GM10266 (cell line): ENCODE results near the gene WNT5A.
"Not testable (repeated sequence)": the region's sequence is repeated elsewhere in the genome, so short reads cannot be mapped to it uniquely, and the experiment has no call there.

Experiments used
- DNase-seq: peaks from one replicate; pipeline ENCODE4 v3.0.0; 2012; ENCODE audit errors: extremely low spot score
- TF ChIP-seq, protein P1 (sequence below): IDR thresholded peaks from 2 replicates; pipeline ENCODE4 v1.5.1; 2012; ENCODE audit warnings: mild to moderate bottlenecking, low read depth; ENCODE audit not compliant: control insufficient read depth, insufficient read depth; ENCODE audit errors: missing control alignments

WNT5A gene

DNA sequence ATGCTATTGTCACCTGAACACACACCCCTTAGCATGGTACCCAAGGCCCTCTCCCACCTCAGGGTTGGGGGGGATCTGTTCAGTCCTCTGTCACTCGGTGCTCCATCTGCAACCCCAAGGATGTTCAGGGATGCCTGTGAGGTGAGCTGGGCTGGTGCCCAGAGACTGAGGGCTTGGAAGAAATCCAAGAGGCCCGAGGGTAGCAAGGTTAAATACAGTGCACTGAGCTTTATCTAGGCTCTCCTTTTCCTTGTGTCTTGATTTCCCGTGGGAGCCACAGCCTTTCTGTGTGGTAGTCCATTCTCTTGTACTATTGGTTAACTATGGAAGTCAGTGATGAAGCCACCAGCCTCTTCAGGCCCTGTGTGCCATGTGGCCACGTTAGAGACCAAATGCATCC lies 18.7 kb upstream of the WNT5A start:
- TF ChIP-seq, protein P1, sequence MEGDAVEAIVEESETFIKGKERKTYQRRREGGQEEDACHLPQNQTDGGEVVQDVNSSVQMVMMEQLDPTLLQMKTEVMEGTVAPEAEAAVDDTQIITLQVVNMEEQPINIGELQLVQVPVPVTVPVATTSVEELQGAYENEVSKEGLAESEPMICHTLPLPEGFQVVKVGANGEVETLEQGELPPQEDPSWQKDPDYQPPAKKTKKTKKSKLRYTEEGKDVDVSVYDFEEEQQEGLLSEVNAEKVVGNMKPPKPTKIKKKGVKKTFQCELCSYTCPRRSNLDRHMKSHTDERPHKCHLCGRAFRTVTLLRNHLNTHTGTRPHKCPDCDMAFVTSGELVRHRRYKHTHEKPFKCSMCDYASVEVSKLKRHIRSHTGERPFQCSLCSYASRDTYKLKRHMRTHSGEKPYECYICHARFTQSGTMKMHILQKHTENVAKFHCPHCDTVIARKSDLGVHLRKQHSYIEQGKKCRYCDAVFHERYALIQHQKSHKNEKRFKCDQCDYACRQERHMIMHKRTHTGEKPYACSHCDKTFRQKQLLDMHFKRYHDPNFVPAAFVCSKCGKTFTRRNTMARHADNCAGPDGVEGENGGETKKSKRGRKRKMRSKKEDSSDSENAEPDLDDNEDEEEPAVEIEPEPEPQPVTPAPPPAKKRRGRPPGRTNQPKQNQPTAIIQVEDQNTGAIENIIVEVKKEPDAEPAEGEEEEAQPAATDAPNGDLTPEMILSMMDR: no peak
- DNase-seq: no peak

DNA sequence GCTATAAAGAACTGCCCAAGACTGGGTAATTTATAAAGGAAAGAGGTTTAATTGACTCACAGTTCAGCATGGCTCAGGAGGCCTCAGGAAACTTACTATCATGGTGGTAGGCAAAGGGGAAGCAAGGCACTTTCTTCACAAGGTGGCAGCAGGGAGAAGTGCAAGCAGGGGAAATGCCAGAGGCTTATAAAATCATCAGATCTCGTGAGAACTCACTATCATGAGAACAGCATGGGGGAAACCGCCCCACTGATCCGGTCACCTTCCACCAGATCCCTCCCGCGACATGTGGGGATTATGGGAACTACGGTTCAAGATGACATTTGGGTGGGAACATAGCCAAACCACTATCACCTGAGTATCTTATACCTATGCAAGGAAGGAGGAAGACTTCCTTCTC lies 18.0 kb upstream of the WNT5A start:
- not testable (repeated sequence) for DNase-seq

DNA sequence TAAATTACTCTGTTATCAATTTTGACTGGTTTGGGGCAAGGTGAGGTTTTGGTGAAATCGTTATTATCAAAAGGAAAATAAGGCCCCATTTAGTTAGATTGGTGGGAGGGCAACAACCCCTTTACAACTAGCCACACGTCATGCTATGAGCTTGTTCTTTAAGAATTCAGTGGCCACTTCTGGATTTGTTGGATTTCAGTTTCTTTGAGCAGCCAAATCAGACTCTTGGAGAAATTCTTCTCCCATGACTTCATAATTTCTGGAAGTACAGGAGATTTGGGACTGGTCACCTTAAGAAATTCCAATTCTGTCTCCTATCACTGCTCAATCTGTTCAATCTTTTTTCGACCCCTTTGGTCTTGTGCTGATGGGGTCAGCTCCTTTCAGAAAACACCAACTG lies 14.8 kb upstream of the WNT5A start:
- DNase-seq: no peak

DNA sequence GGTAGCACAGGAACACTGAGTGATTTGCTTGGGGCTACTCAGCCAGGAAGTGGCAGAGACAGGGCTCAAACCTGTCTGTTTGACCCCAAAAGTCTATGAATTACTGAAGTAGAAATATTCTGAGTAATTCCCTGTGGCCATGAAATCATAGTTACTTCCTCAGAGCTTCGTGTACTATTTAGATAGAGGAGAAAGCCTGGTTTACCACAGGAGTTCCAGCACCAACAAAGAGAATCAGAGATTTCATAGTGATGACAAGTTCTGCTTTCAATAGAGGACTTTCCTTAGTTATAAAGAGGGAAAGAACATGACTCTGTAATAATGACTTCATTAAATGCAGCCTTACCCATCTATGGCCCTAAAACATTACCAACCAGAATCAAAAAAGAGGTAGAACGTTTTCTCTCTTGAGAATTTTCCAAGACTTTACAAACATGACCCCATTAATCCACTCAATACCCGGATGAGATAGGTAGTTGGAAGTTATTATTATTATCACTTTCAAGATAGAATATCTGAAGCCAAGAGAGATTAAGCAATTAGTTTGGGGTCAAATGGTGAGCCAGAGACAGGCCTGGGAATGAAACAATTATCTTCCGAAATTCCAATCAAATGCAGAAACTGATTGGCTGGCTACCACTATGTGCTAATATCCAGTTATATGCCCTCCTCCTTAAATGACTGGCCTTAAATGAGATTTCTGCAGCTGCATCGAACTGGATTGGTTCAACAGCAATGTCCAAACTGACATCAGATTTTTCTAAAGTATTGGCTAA lies 13.6 kb upstream of the WNT5A start:
- TF ChIP-seq, protein P1: no peak
- no peak for DNase-seq

More for the DNA sequence above, 14.8 kb upstream of the WNT5A start:
- TF ChIP-seq, protein P1: no peak

DNA sequence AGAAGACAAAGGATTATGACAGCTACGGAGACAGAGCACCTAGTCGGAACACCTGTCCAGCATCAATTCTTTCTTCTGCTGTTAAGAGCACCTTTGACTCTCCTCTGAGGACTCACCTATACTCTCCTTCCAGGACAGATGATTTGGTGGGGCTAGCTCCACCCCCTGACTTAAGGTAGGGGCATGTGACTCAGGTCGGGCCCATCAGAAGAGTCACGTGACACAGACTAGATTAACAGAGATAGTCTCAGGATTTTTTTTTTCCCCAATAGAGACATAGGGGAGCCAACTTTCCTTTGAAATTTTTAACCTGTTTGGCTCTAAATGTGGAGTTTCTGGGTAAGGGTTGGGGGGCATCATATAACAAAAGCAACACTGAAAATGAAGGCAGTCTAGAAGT lies 11.4 kb upstream of the WNT5A start:
- TF ChIP-seq, protein P1: no peak
- DNase-seq: no peak

DNA sequence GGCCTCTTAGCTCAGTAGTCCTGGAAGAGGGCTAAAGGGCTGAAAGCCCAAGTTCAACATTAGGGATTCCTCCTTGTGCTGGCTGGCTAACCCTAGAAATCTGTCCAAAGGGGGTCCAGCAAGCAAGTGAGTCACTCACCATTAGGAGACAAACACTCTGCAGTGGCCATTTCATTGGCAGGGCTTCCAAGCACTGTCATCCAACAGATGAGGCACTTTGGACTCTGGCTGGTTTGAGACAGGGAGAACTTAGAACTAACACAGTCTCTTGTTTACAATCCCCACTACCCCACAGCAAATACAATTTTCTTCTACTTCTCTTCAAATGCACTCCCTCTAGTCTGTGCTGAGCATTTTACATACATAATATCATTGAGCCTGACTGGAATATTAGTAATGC lies 10.1 kb upstream of the WNT5A start:
- DNase-seq: no peak
- TF ChIP-seq, protein P1: no peak

DNA sequence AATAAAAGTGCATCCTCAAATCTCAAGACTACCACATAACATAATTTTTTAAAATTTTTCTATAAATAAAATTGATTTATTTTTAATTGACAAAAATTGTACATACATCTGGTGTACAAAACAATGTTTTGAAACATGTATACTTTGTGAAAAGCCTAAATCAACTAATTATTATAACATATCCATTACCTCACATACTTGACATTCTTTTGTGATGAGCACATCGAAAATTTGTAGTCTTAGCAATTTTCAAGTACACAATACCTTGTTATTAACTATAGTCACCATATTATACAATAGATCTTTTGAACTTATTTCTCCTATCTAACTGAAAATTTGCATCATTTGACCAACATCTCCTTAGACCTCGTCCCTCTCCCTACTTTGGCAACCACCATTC lies 7.9 kb upstream of the WNT5A start:
- no peak for DNase-seq
- TF ChIP-seq, protein P1: no peak

DNA sequence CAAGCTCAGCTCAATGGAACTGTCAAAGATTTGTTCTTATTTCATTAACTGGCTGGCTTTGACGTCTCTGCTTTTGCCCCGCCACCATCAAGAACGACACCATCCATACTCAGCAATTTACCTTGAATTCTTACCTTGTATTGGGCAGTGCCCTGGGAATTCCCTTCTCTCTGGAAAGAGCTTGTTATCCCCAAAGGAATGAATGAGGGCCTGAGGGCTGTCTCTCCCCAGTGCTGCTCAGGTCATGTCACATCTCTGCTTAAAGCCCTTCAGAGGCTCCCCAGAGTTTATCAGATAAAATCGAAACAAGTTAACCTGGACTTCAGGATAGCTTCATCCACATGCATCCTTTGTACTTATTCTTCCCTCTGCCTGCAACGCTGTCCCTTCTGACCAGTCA lies 5.9 kb upstream of the WNT5A start:
- DNase-seq: no peak
- TF ChIP-seq, protein P1: no peak
